HT-29 (cell line): ENCODE measurements around the gene RAD51. TPM values are rescaled to one million over a fixed set of nuclear protein-coding genes. Genes with fewer than 3 reads are reported as not detected.
A peak's percentile ranks its signal among the peaks of the same experiment; 100 is the strongest.

Experiments
- DNase-seq: peaks from one replicate; pipeline ENCODE4 v3.0.0-alpha.2; 2015; ENCODE audit warnings: low spot score
- total RNA-seq: library from RNA; depleted of rRNA; stranded (reverse); fragments of >200 nt; shearing (Covaris generic); gene quantifications from 2 replicates; pipeline ENCODE4 v1.2.3, GENCODE V29; 2014

Gene RAD51
- total RNA-seq, 1 experiment from 2014 or later = 15.7 TPM

GRCh38 chr15:40722354-40722753, 27.4 kb downstream of the RAD51 start:
- DNase-seq = no peak

- DNase-seq = no peak
These were observed 28.0 kb downstream of the RAD51 start for GRCh38 chr15:40722934-40723333.

GRCh38 chr15:40723919-40724318, 28.9 kb downstream of the RAD51 start:
- no peak for DNase-seq

GRCh38 chr15:40731034-40731433, 36.1 kb downstream of the RAD51 start:
- DNase-seq = no peak

GRCh38 chr15:40736575-40736974, 41.6 kb downstream of the RAD51 start:
- DNase-seq = no peak

- DNase-seq = no peak
These were observed 42.1 kb downstream of the RAD51 start for GRCh38 chr15:40737048-40737447.

GRCh38 chr15:40739047-40739446, 44.1 kb downstream of the RAD51 start:
- DNase-seq = no peak

GRCh38 chr15:40739854-40740253, 44.9 kb downstream of the RAD51 start:
- no peak for DNase-seq

GRCh38 chr15:40743485-40743901, 48.5 kb downstream of the RAD51 start:
- no peak for DNase-seq

GRCh38 chr15:40743921-40744814, 49.2 kb downstream of the RAD51 start:
- DNase-seq = no peak

- no peak for DNase-seq
These were observed 49.8 kb downstream of the RAD51 start for GRCh38 chr15:40744815-40745152.

GRCh38 chr15:40746916-40747418, 52.0 kb downstream of the RAD51 start:
- DNase-seq = no peak

- DNase-seq = no peak
These were observed 53.0 kb downstream of the RAD51 start for GRCh38 chr15:40747685-40748631.

GRCh38 chr15:40749151-40749630, 54.2 kb downstream of the RAD51 start:
- DNase-seq = no peak

- DNase-seq = no peak
These were observed 55.9 kb downstream of the RAD51 start for GRCh38 chr15:40750885-40751284.

GRCh38 chr15:40751745-40752144, 56.8 kb downstream of the RAD51 start:
- no peak for DNase-seq

GRCh38 chr15:40754574-40754882, 59.6 kb downstream of the RAD51 start:
- DNase-seq = peak; percentile 48

GRCh38 chr15:40754883-40755811, 60.2 kb downstream of the RAD51 start, which contains the start of gene RMDN3:
RMDN3 (minus strand) TSS chr15:40755254; CDS start chr15:40754783, 471 bp downstream.
- DNase-seq = peak; percentile 97

GRCh38 chr15:40755812-40756208, 60.8 kb downstream of the RAD51 start:
- DNase-seq = no peak

- DNase-seq = no peak
These were observed 62.0 kb downstream of the RAD51 start for GRCh38 chr15:40756938-40757337.

GRCh38 chr15:40759961-40760360, 65.0 kb downstream of the RAD51 start:
- no peak for DNase-seq
